Vagina (tissue), 2 donors: ENCODE data around the gene ESYT1.

ENCODE experiments used
- POLR2A ChIP-seq, 2 donors: fragments of 450-650 bp; IDR thresholded peaks; one replicate each; pipeline ENCODE4 v1.6.1; 2017; ENCODE audit warnings: antibody characterized with exemption in 2 of 2, mild to moderate bottlenecking in 2 of 2, moderate library complexity in 2 of 2
- TF ChIP-seq, protein P1 (sequence below), 3 experiments: fragments of 450-650 bp in 2 of 3; fragments of 200-600 bp in 1 of 3; sonication (generic) in 1 of 3; IDR thresholded peaks; one replicate each; pipeline ENCODE4 v1.5.1; 2017 to 2019; ENCODE audit warnings: antibody characterized with exemption in 3 of 3, mild to moderate bottlenecking in 2 of 3, moderate library complexity in 2 of 3

DNA sequence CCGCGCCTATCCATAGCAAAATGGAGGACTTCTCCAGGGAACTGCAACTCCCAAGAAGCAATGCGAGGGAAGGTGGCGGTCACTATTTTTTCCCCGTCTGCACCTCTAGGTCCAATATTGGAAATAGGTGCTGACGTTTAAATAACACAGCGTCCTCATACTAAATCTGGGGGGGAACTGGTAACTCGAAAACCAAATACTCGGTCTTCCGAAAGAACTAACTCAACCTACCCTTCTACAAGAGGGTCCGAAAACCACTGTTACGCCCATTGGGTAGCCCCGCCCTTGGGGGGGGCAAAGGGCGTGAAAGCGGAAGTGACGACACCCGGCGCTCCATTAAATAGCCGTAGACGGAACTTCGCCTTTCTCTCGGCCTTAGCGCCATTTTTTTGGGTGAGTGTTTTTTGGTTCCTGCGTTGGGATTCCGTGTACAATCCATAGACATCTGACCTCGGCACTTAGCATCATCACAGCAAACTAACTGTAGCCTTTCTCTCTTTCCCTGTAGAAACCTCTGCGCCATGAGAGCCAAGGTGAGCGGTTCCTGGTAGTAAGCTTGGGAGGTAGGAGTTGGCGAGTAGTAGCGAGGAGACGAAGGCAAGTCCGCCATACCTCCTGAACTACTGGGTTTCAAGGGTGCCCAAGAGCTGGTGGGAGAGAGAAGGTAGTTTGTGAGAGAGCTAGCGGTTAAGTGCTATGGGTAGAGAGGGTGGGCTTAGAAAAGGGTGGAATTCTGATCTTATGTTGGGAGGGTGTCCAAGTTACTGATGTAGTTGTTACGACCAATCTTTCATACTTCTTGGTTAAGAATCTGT lies 11.6 kb upstream of the ESYT1 start, which contains the start of gene RPL41:
- peak in 1 of 2 donors; percentile 94 for TF ChIP-seq POLR2A (IDR thresholded peaks at IDR 0.05)
- TF ChIP-seq, protein P1, sequence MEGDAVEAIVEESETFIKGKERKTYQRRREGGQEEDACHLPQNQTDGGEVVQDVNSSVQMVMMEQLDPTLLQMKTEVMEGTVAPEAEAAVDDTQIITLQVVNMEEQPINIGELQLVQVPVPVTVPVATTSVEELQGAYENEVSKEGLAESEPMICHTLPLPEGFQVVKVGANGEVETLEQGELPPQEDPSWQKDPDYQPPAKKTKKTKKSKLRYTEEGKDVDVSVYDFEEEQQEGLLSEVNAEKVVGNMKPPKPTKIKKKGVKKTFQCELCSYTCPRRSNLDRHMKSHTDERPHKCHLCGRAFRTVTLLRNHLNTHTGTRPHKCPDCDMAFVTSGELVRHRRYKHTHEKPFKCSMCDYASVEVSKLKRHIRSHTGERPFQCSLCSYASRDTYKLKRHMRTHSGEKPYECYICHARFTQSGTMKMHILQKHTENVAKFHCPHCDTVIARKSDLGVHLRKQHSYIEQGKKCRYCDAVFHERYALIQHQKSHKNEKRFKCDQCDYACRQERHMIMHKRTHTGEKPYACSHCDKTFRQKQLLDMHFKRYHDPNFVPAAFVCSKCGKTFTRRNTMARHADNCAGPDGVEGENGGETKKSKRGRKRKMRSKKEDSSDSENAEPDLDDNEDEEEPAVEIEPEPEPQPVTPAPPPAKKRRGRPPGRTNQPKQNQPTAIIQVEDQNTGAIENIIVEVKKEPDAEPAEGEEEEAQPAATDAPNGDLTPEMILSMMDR (IDR thresholded peaks at IDR 0.05), result no peak
